ENCODE measurements around the gene ACE2.

ACE2 gene

GRCh38 chrX:15605226-15605625 is 4.5 kb upstream of the ACE2 start:
- TF ChIP-seq CTCF (IDR thresholded peaks at IDR 0.05; ENCODE audit: borderline replicate concordance, extremely low read depth, low read length, poor library complexity, severe bottlenecking), result no peak
- TF ChIP-seq EZH2 (IDR thresholded peaks at IDR 0.05; ENCODE audit: borderline replicate concordance, low read depth, low read length, severe bottlenecking), result no peak
- no peaks in the 10 kb centered on the region for H3K9me3 ChIP-seq (ENCODE audit: insufficient read depth, low read length, severe bottlenecking)
- H3K4me1 ChIP-seq (ENCODE audit: insufficient read depth, low read length), result no peaks in the 10 kb centered on the region
- no peak overlapping the region for H3K4me2 ChIP-seq (ENCODE audit: insufficient read depth, low read length)
- no peaks in the 10 kb centered on the region for H4K20me1 ChIP-seq (ENCODE audit: insufficient read depth, low read length)
- DNase-seq (no peak), ATAC-seq (ENCODE audit: insufficient read depth, low read depth) (no peak)
- no peak overlapping the region for H3K9ac ChIP-seq (ENCODE audit: low read depth, low read length)
- no peaks in the 10 kb centered on the region for H3K79me2 ChIP-seq (ENCODE audit: insufficient read depth, low read length)
- H3K36me3 ChIP-seq (ENCODE audit: insufficient read depth, low read length), result no peaks in the 10 kb centered on the region
- no peak overlapping the region for H2AFZ ChIP-seq (ENCODE audit: low read depth, low read length)
- no peak overlapping the region for H3K4me3 ChIP-seq (ENCODE audit: low read depth in 1 of 2, low read length in 2 of 2)
- no peaks in the 10 kb centered on the region for H3K27me3 ChIP-seq (ENCODE audit: insufficient read depth, low read length, poor library complexity)
- no peak overlapping the region for H3K27ac ChIP-seq (ENCODE audit: low read length)

GRCh38 chrX:15602761-15603160 is 2.0 kb upstream of the ACE2 start:
- Histone ChIP-seq H3K79me2 (ENCODE audit: insufficient read depth, low read length) (no peaks in the 10 kb centered on the region), H3K9ac (ENCODE audit: low read depth, low read length) (no peak overlapping the region), H3K27ac (ENCODE audit: low read length) (no peak overlapping the region), H3K4me2 (ENCODE audit: insufficient read depth, low read length) (no peak overlapping the region), H3K36me3 (ENCODE audit: insufficient read depth, low read length) (no peaks in the 10 kb centered on the region), H4K20me1 (ENCODE audit: insufficient read depth, low read length) (no peaks in the 10 kb centered on the region), H3K27me3 (ENCODE audit: insufficient read depth, low read length, poor library complexity) (no peaks in the 10 kb centered on the region), H3K4me3 (ENCODE audit: low read depth in 1 of 2, low read length in 2 of 2) (no peak overlapping the region), H2AFZ (ENCODE audit: low read depth, low read length) (no peak overlapping the region), H3K4me1 (ENCODE audit: insufficient read depth, low read length) (no peaks in the 10 kb centered on the region), H3K9me3 (ENCODE audit: insufficient read depth, low read length, severe bottlenecking) (no peaks in the 10 kb centered on the region)
- TF ChIP-seq EZH2 (IDR thresholded peaks at IDR 0.05; ENCODE audit: borderline replicate concordance, low read depth, low read length, severe bottlenecking) (no peak), CTCF (IDR thresholded peaks at IDR 0.05; ENCODE audit: borderline replicate concordance, extremely low read depth, low read length, poor library complexity, severe bottlenecking) (no peak)
- no peak for DNase-seq
- ATAC-seq (ENCODE audit: insufficient read depth, low read depth), result no peak

GRCh38 chrX:15601932-15602331 is 1.2 kb upstream of the ACE2 start:
- H3K27ac ChIP-seq (ENCODE audit: low read length), result no peak overlapping the region

More at GRCh38 chrX:15601932-15602331, 1.2 kb upstream of the ACE2 start:
- no peak for TF ChIP-seq CTCF (IDR thresholded peaks at IDR 0.05; ENCODE audit: borderline replicate concordance, extremely low read depth, low read length, poor library complexity, severe bottlenecking)
- no peak for TF ChIP-seq EZH2 (IDR thresholded peaks at IDR 0.05; ENCODE audit: borderline replicate concordance, low read depth, low read length, severe bottlenecking)
- Histone ChIP-seq H2AFZ (ENCODE audit: low read depth, low read length) (no peak overlapping the region), H3K36me3 (ENCODE audit: insufficient read depth, low read length) (no peaks in the 10 kb centered on the region), H3K4me1 (ENCODE audit: insufficient read depth, low read length) (no peaks in the 10 kb centered on the region), H3K79me2 (ENCODE audit: insufficient read depth, low read length) (no peaks in the 10 kb centered on the region), H4K20me1 (ENCODE audit: insufficient read depth, low read length) (no peaks in the 10 kb centered on the region), H3K4me2 (ENCODE audit: insufficient read depth, low read length) (no peak overlapping the region), H3K27me3 (ENCODE audit: insufficient read depth, low read length, poor library complexity) (no peaks in the 10 kb centered on the region), H3K4me3 (ENCODE audit: low read depth in 1 of 2, low read length in 2 of 2) (no peak overlapping the region), H3K9me3 (ENCODE audit: insufficient read depth, low read length, severe bottlenecking) (no peaks in the 10 kb centered on the region), H3K9ac (ENCODE audit: low read depth, low read length) (no peak overlapping the region)
- no peak for DNase-seq
- ATAC-seq (ENCODE audit: insufficient read depth, low read depth), result no peak
